GM12801 (cell line): ENCODE results near the gene PROX1.

ENCODE experiments used
- CTCF ChIP-seq: IDR thresholded peaks from one replicate; pipeline ENCODE4 v1.5.1; 2011; ENCODE audit warnings: control low read depth; ENCODE audit not compliant: insufficient read length; ENCODE audit errors: extremely low read depth

The PROX1 gene

GRCh38 chr1:213969958-213970555 is 17.7 kb upstream of the PROX1 start:
- TF ChIP-seq CTCF: no peak

GRCh38 chr1:213972141-213972540 is 15.6 kb upstream of the PROX1 start:
- no peak for TF ChIP-seq CTCF

- no peak for TF ChIP-seq CTCF
Observed at GRCh38 chr1:213973129-213973528, 14.6 kb upstream of the PROX1 start.

GRCh38 chr1:213976665-213977485 is 10.9 kb upstream of the PROX1 start:
- TF ChIP-seq CTCF: no peak

- TF ChIP-seq CTCF: no peak
Observed at GRCh38 chr1:213977486-213977842, 10.3 kb upstream of the PROX1 start.

GRCh38 chr1:213977909-213978308 is 9.9 kb upstream of the PROX1 start:
- no peak for TF ChIP-seq CTCF

GRCh38 chr1:213979751-213980586 is 7.8 kb upstream of the PROX1 start:
- TF ChIP-seq CTCF: no peak
